ENCODE results near the gene UBXN1. TPM values are rescaled to one million over a fixed set of nuclear protein-coding genes. Genes with fewer than 3 reads are reported as not detected.
A peak's percentile ranks its signal among the peaks of the same experiment; 100 is the strongest.

Gene UBXN1
- polyA plus RNA-seq, 2 of the 4 experiments (the other 2 are of a cell fraction) = 117 to 120 TPM

- TF ChIP-seq PBX3 (IDR thresholded peaks at IDR 0.05) (peak; percentile 85), RNF2 (IDR thresholded peaks at IDR 0.05; ENCODE audit: borderline replicate concordance, low read depth) (no peak), TFCP2L1 (CRISPR knock-in tag; IDR thresholded peaks at IDR 0.05) (peak; percentile 97), JUNB (IDR thresholded peaks at IDR 0.05) (no peak), HMGXB4 (CRISPR knock-in tag; IDR thresholded peaks at IDR 0.05; ENCODE audit: borderline replicate concordance) (peak; percentile 81; the same call in 1 of the 2 replicates), ZC3H11A (IDR thresholded peaks at IDR 0.05) (no peak), JUN (IDR thresholded peaks at IDR 0.05) (peak; percentile 99 to 100), RFX5 (IDR thresholded peaks at IDR 0.05) (no peak), FOXS1 (CRISPR knock-in tag; IDR thresholded peaks at IDR 0.05) (no peak; the same call in 1 of the 2 replicates), PHF8 (IDR thresholded peaks at IDR 0.05; ENCODE audit: borderline replicate concordance, low read depth) (peak; percentile 78; the same call in 1 of the 2 replicates)
Measured at GRCh38 chr11:62665075-62665598, 13.7 kb downstream of the UBXN1 start, which contains the start of the genes C11orf98 and CSKMT (continued).

GRCh38 chr11:62664405-62665074, 14.3 kb downstream of the UBXN1 start:
- CTCF ChIA-PET = interaction anchor here (0.9 to 1.6 kb wide), 12 partner anchors 8 to 271 kb away, joined by 3 to 6 read pairs (median 4); partner anchors contain the start of genes B3GAT3, LBHD1 and ROM1

GRCh38 chr11:62656796-62657429, 22.0 kb downstream of the UBXN1 start:
- Histone ChIP-seq H3K27ac (no peak overlapping the region), H3K4me3 (no peak overlapping the region), H3K4me1 (peaks cover 4% of the 10 kb centered on the region; the same call in 2 of the 3 replicates), H3K9me3 (no peaks in the 10 kb centered on the region), H3K4me2 (no peak overlapping the region)
- WGBS (ENCODE audit: missing lambda C conversion rate) = 61% methylated on average over 5 of the region's 5 CpGs
- no peak for FAIRE-seq
- DNase-seq (ENCODE audit: low read depth in 1 of 2, low spot score in 1 of 2) = no peak
- ChIA-PET CTCF (interaction anchor here (0.9 to 3.6 kb wide), 5 partner anchors 9 to 44 kb away, joined by 3 to 14 read pairs (median 3); partner anchors contain the start of genes EML3 and ROM1), POLR2A (interaction anchor here (1.7 to 3.6 kb wide), 2 partner anchors 8 to 65 kb away, joined by 5 to 35 read pairs; partner anchors contain the start of genes C11orf98, CSKMT and TUT1)
- TF ChIP-seq CHD4 (IDR thresholded peaks at IDR 0.05; ENCODE audit: borderline replicate concordance) (no peak), TP53 (CRISPR knock-in tag; IDR thresholded peaks at IDR 0.05) (no peak), MYC (IDR thresholded peaks at IDR 0.05; ENCODE audit: borderline replicate concordance, low read length) (no peak), RARB (CRISPR knock-in tag; IDR thresholded peaks at IDR 0.05) (no peak)
- no peak for ATAC-seq

More at GRCh38 chr11:62664405-62665074, 14.3 kb downstream of the UBXN1 start:
- H3K4me1 ChIP-seq = peaks cover 24% of the 10 kb centered on the region
- H3K4me2 ChIP-seq = peak overlapping the region; percentile 64
- peak in 1 of 2 experiments; percentile 72 for DNase-seq (ENCODE audit: low read depth in 1 of 2, low spot score in 1 of 2)
- H3K27ac ChIP-seq = peak overlapping the region; percentile 93 to 96
- TF ChIP-seq CHD4 (IDR thresholded peaks at IDR 0.05; ENCODE audit: borderline replicate concordance) (peak; percentile 54; the same call in 1 of the 2 replicates), CBX2 (IDR thresholded peaks at IDR 0.05; ENCODE audit: borderline replicate concordance, low read depth) (no peak), ZC3H11A (IDR thresholded peaks at IDR 0.05) (no peak), ZFP36 (IDR thresholded peaks at IDR 0.05; ENCODE audit: borderline replicate concordance, partially characterized antibody) (no peak), ZNF302 (CRISPR knock-in tag; IDR thresholded peaks at IDR 0.05) (no peak), HOXB13 (CRISPR knock-in tag; IDR thresholded peaks at IDR 0.05; ENCODE audit: low read depth) (no peak), E2F6 (IDR thresholded peaks at IDR 0.05; ENCODE audit: borderline replicate concordance, low read depth) (0 out of 2 replicates have a peak, but pooled peaks have one; percentile 22), ZSCAN20 (CRISPR knock-in tag; IDR thresholded peaks at IDR 0.05) (no peak), GATA3 (IDR thresholded peaks at IDR 0.05; ENCODE audit: borderline replicate concordance) (no peak)
- H3K9me3 ChIP-seq = no peaks in the 10 kb centered on the region
- no peak for FAIRE-seq
- peak overlapping the region; percentile 79 for H3K4me3 ChIP-seq
- ATAC-seq = peak; percentile 70
- POLR2A ChIA-PET = interaction anchor here (0.6 to 5.5 kb wide), 40 partner anchors 8 to 849 kb away, joined by 3 to 91 read pairs (median 6); partner anchors contain the start of genes B3GAT3, EEF1G, EML3 and GANAB
- WGBS (ENCODE audit: missing lambda C conversion rate) = 4% methylated on average over 15 of the region's 36 CpGs

All from A549 (cell line).